ENCODE results near the gene XRCC3.
A peak's percentile ranks its signal among the peaks of the same experiment; 100 is the strongest.

Gene XRCC3

DNA sequence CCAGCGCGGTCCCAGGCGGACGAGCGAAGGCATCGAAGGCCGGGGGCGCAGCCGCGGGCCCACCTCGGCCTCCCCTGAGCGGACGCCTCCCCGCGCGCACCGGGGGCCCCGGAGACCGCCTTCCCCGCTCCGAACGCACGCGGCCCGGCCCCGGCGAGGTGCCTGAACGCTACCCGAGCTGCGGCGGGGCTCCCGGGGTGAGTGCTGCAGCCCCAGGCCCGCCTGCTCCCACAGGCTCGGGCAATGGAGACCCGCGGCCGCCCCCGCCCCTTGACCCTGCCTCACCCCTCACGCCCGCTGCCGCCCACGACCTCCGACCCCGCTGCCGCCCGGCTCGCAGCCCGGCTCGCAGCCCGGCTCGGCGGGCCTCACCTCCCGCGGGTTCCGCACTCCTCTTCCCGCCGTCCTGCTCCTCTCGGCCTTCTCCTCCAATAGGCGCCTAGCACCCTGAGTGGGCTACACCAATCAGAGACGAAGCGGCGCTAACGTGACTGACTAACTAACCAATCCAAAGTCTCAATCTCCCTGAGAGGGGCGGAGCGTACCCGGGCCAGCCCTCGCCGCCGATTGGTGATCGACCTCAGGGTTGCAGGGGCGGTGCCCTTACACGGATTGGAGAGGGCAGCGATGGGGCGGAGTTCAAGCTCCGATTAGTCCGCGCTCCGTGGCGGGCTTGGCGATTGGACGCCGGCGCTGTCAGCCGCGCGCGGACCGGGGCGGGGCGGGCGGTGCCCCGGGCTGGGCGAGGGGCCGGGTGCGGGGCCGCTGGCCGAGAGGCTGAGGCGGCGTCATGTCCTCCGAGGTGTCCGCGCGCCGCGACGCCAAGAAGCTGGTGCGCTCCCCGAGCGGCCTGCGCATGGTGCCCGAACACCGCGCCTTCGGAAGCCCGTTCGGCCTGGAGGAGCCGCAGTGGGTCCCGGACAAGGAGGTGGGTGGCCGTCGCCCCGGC is at the start of gene XRCC3, which contains the start of gene ZFYVE21:
Gene XRCC3, minus strand, starts transcription at position 400 of the 949 bp plus-strand sequence. CDS start 4,364 bp downstream, outside the sequence.
Gene ZFYVE21, plus strand, starts transcription at position 759 of the 949 bp plus-strand sequence. Its CDS starts 32 bp downstream, at position 791.
- peak; percentile 100 for DNase-seq

DNA sequence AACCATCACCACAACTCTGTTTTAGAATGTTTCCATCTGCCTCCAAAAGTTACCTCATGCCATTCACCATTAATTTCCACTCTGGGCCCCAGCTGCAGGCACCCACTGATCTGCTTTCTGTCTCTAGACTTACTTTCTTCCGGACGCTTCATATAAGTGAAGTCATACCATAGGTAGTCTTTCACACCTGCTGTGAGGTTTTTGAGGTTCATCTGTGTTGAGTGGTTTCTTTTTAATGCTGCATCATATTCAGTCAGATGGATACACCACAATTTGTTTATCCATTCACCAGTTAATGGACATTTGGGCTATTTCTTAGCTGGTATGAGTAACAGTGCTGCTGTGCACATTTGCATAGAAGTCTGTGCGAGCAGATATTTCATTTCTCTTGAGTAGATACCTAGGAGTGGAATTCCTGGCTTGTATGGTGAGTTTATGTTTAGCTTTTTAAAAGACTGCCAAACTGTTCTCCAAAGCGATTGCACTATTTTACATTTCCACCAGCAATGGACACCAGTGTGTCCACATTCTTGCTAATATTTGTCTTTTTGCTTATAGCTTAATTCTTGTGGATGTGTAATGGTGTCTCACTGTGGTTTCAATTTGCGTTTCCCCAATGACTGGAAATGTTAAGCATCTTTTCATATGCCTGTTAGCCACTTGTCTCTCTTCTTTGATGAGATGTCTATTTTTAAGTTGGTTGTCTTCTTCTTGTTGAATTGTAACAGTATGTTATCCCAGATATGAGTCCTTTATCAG is 48.7 kb upstream of the XRCC3 start:
- no peak for DNase-seq

DNA sequence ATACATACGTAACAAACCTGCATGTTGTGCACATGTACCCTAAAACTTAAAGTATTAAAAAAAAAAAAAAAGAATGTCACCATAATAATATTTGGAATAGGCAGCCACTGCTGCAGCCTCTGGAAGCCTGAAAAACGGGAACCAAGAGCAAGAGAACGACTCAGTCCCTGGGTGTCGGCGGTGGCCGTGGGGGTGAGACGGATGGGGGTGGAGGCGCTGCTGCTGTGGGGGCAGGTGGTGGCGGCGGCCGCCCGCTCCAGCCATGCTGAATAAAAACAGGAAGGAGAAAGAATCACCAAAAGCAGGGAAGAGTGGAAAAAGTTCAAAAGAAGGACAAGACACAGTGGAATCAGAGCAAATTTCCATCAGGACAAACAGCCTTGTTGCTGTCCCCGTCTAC is 47.3 kb upstream of the XRCC3 start:
- no peak for DNase-seq

DNA sequence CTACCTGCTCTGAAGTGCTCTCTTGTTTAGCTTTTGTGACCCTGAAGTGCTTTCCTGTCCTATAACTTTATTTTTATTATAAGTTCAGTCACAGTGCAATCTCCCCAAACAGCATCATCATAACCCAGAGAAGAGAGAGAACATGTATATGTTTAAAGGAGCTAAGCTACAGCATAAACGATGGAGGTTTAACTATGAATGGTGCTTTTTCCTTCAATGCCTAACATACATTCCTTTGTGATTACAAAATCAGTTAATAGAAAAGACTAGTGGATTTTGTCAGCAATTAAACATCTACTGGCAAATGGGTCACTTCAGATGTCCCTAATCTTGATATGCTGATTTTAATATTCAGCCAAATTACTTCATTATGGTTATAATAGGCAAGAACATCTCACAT is 46.8 kb upstream of the XRCC3 start:
- no peak for DNase-seq

DNA sequence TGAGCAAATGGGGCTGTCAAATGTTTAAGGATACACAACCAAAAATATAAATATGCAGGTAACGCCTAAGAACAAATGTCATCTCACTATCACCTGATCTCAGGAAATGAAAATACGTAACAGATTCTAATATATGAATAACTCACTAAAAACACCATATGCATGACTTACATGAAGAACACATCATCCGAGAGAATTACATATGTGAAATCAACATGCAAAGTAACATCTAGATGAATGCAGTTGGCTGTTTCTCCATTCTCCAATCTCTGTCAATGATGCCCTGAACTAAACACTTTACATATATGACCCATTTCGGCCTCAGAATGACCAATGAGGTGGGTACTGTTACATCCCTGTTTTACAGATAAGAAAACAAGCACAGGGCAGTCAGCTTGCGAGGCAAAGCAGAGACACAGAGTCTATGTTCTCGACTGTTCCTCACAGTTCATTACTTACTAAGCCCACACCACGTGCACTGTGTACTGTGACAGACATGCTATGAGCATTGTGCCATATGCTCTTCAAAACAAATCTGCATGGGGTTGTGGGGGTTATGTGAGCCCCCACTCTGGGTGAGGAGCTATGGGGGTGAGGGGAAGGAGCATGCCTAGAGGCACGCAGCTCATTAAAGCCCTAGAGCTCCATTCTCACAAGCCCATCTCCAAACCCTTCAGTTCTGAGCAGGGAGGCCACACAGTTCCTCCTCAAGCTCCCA is 43.0 kb upstream of the XRCC3 start:
- DNase-seq, result no peak

DNA sequence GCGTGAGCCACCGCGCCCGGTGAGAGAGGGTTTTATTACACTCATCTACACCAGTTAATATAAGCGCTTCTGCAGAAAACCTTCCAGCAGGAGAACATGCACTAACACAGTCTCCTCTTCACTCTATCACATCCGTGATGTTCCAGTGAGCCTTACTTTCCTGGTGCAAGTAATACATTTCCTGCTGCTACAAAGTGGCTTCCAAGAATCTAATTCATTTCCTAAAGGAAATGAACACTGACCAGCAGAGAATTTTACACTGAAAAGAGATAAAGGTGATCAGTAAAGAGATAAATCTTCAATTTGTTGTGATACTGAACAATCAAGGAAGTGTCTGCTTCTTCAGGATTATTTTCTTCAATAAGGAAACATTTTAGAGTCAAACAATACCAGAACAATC is 39.8 kb upstream of the XRCC3 start:
- no peak for DNase-seq

DNA sequence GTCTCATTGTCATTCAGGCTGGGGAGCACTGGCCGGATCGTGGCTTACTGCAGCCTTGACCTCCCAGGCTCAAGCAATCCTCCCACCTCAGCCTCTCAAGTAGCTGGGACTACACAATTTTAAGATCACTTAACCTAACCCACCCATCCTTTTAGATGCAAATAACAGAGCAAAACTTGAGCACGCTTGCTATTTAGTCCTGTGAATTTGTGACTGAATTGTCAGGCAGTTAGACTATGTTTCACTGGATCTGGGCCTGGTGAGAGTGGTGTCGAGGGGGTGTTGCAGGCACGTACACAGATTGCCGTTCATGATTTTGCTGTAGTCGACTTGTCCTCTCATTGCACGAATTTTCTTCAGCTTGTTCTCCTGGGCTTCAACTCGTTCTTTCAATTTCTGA is 38.5 kb upstream of the XRCC3 start:
- no peak for DNase-seq

DNA sequence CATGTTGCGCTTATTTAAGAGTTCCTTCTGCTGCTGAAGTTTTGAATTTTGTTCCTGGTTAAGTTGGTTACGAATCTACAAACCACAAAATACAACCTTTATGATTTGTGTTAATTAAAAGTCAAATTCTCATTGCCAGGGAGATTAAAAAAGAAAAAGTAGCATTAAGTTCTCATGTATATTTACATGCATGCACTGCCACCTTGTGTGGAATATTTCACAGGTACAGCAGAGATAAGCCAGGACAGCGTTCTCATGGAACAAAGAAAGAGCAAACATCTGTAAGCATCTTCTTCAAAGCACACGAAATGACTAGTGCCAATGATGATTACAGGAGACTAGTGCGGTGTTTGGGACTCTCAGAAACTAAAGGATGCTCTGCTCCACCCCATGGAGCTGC is 34.6 kb upstream of the XRCC3 start:
- DNase-seq, result no peak

DNA sequence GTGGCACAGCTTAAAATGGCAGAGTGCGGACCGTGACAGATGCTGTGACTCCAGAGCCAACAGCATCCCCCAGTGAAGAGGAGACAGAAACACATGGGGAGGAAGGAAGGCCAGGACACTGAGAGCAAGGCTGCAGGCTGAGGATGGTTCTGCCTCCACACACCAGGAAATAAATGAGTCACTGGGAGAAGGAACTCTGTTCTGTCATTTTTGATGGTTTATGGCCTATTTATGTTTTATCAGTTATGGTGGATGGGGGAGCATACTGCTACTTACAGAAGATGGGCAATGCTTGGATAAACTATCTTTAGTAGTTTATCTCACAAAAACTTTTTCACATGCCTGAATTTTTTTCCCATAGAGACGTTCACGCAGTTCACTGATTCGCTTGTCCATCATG is 34.2 kb upstream of the XRCC3 start:
- no peak for DNase-seq

DNA sequence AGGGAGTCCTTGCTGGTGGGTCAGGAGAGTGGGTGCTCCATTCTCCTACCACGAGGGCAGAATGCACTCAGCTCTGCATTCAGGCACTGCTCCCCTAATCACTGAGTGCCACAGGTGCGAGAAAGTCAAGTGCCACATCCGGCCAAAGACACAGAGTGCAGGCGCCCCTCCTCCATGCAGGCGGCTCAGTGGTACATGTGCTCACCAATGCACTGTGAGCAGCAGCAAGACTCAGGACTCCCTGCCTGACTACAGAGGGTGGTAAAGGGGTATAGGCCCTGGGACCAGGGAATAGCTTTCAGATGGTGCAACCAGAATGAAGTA is 33.2 kb upstream of the XRCC3 start:
- no peak for DNase-seq

DNA sequence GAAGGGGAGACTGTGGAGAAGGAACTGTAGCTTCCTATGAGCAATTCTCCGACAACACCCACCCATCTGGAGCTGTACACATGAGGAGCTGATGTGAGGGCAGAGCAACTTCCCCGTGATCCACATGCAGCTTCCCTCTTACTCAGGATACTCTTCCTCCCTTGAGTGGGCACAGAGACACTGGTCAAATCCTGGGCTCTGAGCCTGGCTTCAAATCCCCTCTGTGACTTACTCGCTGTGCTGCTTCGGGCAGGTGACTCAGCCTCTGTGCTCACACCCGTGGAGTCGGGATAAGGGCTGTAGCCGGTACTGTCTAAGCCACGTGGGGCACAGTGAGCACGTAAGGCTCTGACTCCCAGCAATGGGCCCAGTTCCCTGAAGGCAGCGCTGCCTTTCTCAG is 31.4 kb upstream of the XRCC3 start:
- DNase-seq, result no peak

DNA sequence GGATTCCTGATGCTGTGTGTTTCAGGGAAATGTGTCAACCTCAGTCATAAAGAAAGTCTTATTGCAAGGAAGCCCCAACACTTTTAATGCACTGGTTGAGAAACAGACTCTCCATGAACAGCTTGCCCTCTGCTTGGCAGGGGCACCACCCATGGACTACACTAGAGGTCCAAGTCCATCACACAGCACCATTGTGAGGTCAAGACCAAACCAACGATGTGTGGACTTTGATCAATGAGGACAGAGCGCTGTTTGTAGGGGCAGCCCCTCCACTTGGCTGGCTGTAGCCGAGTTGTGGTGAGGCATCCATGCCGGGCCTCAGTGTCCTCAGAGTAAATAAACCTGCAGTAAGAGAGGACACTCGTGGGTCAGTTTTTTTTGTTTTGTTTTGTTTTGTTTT is 30.2 kb upstream of the XRCC3 start:
- DNase-seq, result no peak

DNA sequence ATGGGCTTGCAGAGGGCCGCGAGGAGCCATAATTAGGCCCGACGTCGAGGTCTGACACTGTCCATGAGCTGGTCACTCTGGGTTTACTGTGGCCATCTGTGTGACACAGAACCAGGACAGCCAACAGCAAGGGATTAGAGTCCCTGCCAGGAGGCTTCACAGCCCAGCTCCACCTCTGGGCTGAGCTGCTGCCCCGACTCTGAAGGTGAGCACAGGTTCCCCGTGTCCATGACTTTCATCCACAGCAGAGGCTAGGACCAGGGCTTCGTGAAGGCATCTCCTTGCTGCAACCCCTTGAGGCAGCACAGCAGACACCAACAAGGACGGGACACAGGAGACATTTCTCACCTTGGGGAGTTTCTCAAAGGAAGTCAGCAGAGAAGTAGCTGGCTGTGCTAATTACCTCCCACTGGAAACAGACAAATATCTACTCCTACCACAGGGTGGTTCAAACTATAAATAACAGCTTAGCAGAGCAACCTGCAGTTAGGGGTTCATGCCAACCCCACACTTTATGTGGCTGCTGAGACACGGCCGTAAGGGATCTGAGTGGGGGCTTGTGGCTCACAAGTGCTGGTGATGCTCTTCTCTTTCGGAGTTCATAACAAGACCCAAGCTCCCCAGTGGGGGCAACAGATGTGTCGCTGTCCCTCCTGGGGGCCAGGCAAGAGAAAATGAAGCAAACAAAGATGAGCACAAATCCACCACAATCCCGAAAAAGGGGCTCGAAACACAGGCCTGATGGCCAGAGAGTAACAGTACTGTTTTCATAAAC is 29.6 kb upstream of the XRCC3 start:
- DNase-seq, result no peak

DNA sequence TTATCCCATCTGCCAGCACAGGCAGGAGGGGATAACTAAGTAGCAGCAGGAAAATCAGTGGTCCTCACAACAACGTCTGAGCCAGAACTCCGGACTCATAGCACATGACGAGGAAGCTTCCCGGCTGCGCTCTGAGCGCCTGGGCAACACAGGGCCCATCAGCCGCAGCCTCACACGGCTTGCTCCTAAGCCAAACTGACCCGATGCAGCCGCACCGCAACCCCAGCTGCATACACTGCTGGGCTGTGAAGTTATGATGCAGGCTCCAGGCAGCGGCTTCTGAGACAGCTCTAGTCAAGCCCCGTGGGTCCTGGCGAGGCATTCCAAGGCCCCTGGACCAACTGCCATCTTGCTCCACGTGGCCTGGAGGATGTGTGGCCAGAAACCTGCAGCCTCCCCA is 28.4 kb upstream of the XRCC3 start:
- no peak for DNase-seq

DNA sequence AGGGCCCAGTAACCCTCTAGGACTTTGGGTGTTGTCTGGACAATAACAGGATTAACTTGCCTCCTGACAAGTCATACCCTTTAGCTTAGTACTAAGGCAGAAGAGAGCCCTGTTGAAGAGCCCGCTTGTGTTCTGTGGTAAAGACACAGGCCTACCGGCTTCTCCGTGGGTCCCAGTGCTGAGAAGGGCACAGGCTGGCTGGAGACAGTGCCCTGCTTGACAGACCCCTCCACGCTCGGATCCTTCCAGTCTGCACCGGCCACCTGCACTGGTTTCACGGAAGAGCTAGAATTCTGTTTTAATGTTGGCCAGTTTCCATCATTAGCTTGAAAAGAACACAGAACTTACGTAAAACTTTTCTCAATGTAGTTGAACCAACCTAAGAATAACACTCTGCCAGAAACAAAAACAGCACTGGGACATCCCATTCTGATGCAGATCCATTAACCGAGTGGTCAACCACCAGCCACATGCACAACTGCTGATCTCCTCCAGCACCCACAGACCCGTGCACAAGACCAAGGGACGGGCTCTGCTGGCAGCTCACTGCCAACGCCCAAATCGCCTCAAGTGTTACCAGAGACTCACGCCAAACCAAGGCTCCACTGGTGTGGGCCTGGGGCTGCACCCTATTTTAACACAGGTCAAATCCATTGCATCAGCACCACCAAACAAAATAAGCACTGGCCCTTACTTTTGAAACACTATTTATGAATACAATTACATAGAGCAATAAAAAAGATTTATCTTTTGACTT is 27.4 kb upstream of the XRCC3 start:
- no peak for DNase-seq

DNA sequence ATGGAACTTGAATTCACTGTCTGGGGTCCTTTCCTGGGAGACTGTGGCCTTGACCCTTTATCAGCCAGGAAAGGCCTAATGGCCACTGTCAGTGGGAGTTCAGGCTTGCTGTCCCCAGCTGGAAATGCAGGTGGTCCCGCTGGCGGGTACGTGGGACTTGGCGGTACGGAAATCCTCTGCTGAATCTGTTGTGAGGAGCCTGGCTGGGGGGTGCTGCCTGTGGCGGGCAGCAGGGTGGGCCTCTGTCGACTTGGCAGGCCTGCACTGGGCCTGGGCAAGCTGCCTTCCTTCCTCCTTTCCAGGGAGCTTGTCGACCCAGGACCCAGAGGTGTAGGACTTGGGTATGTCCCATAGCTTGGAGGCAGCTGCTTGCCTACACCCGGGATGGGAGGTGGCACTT is 26.6 kb upstream of the XRCC3 start:
- DNase-seq, result no peak

DNA sequence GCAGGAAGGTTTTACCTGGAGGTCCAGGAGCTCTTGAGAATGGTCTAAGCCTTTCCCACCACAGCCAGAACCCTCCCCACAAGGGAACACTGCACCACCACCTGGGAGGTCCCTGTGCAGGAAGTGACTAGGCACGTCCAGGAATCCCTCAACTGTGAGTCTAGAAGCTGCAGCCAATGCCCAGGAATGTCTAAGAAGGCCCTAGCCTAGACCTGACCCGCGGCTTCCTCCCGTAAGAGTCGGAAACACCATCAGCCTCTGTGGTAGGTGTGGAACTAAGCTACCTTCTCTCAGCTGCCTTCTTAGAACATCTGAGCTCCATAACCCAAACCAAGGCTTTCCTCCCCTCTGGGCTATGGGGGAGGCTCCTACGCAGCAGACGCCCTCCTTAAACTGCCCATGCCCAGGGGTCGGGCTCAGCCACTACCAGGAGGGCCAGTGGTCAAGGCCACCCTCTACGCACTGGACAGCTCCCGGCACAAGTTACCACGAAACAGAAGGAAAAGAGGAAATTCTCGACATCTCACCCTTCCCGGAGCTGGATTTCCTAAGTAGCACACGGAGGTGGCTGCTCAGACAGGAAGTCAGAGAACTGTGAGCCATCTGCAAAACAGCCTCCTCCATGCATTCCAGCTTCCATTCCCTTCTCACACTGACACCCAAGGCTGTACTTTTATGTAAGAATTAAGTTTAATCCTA is 25.9 kb upstream of the XRCC3 start:
- DNase-seq, result no peak

DNA sequence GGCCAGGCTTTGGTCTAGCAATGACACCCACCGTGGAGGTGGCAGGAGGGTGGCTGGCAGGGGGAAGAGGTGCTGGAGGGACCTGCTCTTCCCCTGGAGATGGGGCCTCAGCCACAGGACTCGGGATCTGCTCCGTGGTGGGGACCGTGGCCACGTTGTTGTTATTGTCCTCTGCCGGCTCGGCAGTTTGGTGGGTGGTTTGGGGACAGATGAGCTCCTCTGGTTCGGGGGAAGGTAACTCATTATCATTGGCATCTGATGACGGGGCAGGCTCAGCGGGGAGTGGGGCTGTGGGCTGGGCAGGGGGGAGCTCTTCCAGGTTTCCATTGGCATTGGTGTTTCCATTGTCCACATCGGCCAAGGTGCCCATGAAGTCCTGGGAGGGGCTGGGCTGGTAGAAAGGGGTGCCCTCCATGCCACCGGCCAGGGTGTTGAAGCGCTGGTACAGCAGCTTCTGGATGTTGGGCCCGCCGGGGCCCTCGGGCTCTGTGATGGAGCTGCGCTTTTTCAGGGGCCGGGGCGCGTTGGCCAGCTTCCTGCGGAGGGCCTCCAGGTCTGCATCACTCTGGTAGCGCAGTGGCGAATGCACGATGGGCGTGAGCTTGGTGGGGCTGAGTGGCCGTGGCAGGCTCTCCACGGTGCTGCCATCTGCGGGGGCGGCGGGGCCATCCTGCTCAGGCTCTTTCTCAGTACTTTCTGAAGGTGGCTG is 24.7 kb upstream of the XRCC3 start:
- no peak for DNase-seq

DNA sequence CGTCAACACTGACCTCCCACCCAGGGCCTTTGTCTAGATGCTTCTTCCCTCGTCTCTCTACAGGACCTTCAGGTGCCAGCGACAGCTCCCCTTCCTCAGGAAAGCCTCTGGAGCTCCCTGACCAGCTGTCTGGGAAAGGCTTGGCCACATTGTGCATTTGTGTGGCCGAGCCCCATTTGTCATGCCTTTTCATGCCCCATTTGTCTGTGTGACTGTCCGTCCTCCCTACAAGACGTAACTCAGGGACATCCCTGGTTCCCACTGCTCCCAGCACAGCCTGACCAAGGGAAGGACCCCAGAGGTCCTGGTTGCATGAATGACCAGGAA is 24.2 kb upstream of the XRCC3 start:
- no peak for DNase-seq

DNA sequence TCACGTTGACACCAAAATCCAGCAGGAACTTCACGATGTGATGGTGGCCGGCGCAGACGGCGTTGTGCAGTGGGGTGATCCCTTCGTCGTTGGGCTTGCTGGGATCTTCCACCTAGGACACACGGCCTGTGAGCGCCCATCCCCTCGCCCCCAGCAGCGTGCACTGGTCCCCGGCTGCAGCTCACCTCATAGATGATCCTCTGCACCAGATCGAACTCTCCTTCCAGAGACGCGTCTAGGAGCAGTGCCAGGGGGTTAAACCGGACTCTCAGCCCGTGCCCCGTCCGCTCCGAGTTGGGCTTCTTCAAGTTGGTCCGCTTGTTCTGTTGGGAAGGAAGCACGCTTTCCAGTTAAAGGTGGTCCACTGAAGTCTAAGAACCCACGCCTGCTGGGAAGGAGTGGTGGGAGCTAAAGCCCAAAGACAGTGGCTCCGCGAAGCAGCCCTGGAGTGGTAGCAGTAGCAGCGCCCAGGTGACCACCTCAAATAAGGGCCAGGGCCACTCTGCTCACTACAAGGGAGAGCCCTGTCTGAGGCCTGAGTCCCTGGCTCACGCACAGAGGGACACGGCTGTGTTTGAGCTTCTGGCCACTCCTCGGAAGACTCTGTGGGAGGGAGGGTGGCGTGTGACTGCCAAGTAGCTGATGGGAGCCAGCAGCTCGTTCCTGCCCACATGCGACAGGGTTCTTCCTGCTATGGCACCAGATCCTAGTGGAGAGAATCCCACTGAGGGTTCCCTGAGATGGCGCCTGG is 23.6 kb upstream of the XRCC3 start:
- no peak for DNase-seq

All from NCI-H146 (cell line).